Stimulated activated CD8-positive, alpha-beta memory T cell treated with anti-CD3 and anti-CD28 coated beads, Interleukin-12 subunit alpha, Interleukin-12 subunit beta, amount 100 ng/mL, for 4 hours (primary cell): ENCODE data around the gene VPS13D.

ENCODE experiments used
- DNase-seq: peaks from one replicate; pipeline ENCODE4 v3.0.0-alpha.2; 2020; ENCODE audit warnings: low read depth

Gene VPS13D, protein sequence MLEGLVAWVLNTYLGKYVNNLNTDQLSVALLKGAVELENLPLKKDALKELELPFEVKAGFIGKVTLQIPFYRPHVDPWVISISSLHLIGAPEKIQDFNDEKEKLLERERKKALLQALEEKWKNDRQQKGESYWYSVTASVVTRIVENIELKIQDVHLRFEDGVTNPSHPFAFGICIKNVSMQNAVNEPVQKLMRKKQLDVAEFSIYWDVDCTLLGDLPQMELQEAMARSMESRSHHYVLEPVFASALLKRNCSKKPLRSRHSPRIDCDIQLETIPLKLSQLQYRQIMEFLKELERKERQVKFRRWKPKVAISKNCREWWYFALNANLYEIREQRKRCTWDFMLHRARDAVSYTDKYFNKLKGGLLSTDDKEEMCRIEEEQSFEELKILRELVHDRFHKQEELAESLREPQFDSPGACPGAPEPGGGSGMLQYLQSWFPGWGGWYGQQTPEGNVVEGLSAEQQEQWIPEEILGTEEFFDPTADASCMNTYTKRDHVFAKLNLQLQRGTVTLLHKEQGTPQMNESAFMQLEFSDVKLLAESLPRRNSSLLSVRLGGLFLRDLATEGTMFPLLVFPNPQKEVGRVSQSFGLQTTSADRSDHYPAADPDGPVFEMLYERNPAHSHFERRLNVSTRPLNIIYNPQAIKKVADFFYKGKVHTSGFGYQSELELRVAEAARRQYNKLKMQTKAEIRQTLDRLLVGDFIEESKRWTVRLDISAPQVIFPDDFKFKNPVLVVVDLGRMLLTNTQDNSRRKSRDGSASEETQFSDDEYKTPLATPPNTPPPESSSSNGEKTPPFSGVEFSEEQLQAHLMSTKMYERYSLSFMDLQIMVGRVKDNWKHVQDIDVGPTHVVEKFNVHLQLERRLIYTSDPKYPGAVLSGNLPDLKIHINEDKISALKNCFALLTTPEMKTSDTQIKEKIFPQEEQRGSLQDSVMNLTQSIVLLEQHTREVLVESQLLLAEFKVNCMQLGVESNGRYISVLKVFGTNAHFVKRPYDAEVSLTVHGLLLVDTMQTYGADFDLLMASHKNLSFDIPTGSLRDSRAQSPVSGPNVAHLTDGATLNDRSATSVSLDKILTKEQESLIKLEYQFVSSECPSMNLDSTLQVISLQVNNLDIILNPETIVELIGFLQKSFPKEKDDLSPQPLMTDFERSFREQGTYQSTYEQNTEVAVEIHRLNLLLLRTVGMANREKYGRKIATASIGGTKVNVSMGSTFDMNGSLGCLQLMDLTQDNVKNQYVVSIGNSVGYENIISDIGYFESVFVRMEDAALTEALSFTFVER (N-terminal part only)

DNA sequence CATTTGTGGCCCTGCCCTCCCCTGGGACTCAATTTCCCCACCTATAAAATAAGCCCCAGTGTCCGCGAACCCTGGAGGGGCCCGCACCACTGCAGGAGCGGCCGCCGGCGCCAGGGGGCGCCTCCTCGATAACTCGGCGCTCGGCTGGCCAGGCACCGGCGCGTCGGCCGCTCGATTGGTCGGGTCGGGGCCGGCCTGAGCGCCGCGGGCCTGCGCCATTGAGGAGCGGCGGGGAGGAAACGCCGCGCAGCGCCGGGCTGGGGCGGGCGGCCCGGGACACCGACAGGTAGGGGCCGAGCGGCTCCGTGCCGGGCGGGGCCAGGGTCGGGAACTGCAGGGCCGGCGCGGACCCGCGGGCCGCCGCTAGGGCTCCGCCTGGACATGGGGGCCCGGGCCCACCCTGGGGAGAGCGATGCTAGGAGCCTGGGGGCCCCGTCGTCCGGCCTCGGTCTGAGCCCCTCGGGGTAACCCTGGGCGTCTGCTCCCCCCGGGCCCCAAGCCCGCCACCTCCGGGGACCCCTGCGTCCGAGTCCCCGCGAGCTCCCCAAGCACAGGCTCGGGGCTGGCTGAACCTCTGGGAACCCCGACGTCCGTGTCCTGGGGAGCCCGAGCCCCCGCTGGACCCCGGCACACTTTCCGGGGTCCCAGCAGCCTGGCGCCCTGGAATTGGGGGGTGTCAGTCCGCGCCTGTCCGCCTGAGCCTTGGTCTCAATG is at the start of gene VPS13D:
Gene VPS13D (plus strand): TSS at position 196 of the 714 bp plus-strand sequence. CDS start 4,237 bp downstream, outside the sequence.
- DNase-seq, result peak; percentile 75

DNA sequence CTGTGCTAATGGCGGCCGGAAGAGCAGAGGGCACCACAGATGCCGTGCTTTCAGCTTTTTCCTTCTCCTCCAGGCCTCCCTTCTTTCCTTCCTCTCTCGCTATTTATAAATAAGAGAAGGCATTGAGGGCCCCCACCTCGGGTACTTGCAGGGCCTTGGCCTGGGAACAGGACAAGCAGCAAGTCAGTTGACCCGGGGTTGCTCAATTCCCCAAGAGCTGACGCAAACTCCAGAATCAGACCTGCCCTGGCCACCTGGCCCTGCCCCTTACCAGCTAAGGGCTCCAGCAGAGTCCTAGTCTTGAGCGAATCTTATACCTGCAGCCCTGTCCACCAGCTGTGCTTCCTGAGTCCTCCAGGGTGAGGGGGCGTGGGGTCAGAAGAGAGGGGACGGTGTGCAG is 49.5 kb upstream of the VPS13D start:
- DNase-seq, result no peak

DNA sequence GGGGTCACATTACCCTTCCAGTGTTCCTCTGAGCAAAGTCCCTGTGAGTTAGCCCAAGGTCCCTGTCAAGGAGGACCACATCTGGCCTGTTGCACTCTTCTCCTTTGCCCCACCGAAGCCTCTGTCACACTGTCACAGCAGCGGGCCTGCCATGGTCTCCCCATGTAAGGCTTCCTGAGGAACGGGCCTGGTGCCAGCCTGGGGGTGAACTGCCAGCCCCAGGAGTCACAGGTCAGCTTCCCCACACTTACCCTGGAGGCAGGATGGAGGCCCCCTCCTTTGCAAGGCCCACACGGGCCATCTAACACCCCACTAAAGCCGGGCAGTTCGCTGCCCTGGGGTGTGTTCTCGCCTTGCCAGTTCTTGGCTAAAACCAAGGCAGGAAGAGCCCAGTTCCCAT is 48.9 kb upstream of the VPS13D start:
- DNase-seq, result no peak

DNA sequence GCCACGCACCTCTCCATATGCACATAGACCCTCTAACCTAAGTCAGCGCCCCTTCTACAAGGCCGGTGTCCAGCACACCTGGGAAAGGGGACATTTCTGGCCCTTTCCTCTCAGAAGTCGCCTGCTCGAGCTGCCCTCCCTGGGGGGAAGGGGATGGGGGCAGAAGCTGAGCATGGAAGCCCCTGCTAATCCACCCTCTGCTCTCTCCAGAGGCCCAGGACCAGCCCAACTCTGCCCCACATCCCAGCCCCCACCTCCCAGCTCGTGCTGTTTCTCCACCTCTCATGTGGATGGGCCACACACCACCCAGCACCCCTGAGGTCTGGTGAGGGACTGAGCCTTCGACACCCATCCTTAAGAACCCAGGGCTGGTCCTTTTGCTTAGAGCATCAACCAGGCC is 48.3 kb upstream of the VPS13D start:
- no peak for DNase-seq

DNA sequence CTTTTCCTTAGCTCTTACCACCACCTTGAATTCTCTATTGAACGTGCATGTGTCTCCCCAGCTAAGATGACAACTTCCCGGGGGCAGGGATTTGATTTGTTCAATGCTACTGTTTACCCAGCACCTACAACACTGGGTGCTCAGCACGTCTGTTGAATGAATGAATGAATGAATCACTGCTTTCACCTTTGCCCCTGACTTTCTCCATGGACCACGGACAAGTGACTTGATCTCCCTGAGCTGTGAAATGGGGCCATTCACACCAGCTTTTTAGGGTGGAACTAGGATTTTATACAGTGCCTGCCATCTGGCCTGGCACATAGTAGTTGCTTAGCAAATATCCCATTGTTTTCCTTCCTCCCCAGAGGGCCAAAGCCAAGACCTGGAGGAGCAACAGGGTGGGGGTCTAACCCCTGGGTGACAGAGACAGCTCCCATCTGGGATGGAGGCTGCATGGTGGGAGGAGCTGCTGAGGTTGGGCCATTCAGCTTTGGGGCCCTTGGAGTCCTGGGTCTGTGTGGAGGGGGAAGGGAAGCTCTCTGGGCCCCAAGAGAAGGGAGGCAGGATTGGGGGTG is 47.3 kb upstream of the VPS13D start:
- no peak for DNase-seq

DNA sequence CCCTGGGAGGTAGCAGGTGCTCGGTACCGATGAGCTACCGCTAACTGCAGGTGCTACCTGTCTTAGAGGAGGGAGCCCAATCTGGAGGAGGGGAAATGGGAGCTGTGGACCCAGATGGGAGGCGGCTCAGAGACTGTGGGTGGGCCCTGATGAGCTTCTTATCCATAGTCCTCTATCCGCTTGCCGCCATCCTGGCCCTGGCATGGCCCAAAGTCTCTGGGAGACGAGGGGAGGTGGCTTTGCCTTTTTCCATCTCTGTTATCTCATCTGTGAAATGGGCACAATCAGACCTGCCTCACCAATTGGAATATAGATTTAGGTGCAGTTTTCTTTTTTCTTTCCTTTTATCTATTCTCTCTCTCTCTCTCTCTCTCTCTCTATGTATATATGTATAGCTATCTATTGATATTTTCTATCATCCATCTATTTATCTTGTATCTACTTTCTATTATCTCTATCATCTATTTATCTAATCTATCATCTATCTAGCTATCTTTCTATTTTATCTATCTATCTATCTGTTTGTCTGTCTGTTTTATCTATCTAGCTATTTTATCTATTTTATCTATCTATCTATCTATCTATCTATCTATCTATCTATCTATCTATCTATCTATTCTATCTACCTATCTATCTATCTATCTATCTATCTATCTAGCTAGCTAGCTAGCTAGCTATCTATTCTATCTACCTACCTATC is 46.6 kb upstream of the VPS13D start:
- no peak for DNase-seq

DNA sequence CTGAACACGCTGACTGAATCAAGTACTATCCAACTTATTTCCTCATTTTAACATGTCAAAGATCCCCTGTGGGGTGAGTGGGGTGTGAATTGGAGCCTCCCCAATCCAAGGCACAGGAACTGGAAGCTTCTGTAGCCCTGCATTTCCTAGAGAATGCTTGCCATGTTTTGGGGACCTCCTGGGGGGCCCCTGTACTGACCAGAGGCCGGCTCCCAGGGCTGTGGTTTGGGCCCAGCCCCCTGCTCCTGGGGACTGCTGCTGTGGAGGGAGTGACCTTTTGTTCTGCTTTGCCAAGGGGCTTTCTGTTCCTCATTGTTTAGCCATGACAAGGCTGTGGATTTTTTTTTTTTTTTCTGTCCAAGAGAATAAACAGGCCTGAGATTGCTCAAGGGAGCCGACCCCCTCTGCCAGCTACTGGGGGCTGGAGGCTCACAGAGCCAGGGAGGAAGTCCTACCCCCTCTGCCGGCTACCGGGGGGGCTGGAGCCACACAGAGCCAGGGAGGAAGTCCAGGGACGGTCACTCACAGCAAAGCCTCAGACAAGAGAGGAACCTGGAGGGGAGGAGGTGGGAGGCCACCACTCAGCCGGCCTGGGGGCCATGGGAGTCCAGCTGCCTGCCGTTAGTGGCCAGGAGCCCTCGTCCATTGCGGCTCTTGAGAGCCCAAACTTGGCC is 45.7 kb upstream of the VPS13D start:
- no peak for DNase-seq

DNA sequence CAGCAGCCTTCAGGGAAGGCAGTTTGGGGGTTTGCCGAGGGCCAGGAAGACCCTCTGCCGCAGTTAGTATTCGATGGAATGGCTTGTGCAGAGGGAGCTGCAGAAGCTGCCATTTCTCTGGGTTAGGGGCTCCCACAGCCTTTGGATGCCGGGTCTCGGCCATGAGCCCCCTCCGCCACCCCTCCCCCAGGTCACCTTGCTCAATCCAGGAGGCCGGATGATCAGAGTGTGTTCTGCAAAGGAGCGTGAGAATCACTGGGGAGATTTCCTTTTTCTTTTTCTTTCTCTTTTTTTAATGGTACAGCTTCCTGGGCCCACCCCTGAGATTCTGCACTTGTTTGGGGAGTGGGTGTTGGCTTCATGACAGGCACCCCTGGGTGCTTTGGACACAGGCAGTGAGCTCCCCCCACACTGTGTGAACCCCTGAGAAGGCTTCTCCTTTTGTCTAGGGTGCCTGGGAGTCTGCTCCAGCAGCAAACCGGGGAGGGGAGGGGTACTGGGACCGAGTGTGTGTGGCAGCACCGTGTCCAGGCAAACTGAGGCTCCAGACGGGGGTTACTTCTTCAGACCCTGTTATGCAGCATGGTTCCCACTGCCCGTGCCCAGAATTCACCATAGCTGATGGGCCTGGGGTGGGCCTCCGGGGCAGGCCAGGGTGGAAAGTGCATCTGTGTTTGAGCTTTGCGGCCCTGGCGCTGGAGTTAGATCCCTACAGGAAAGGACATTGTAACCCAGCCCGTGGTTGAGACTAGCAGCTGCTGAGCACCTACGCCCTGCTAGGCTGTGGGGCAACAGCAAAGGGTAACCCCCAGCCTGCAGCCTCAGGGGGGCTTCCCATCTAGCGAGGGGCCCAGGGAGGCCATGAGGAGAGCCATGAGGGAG is 44.6 kb upstream of the VPS13D start:
- DNase-seq, result no peak

DNA sequence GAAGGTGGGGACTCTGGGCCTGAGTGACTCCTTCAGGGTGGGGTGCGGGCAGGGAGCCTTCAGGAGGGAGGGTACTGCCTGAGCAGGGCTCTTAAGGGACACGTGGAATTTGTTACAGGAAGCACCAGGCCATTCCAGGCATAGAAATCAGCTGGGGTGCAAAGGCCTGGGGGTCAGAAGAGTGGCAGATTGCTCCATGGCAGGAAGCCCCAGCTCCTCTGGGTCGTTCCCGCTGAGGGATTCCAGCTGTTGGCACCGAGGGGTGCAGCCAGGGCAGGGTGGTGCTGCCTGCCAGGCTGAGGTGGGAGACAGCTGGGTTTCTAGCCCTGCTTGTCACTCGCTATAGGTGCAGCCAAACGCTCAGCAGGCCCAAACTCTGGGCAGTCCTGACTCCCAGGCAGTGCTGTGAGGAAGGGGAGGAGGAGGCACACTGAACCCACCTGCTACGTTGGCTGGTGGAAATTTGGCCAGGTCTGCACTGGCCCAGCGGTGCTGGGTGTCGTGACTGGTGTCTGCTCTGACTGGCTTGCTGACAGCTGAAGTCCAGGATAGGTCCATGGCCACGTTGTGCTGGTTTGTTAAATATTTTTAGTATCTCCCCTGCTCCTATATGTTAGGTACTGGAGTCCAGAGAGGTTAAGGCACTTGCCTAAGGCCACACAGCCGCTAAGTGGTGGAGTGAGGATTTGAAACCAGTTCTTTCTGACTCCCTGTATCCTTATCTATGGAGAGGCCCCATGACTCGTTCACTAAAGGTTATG is 43.7 kb upstream of the VPS13D start:
- no peak for DNase-seq

DNA sequence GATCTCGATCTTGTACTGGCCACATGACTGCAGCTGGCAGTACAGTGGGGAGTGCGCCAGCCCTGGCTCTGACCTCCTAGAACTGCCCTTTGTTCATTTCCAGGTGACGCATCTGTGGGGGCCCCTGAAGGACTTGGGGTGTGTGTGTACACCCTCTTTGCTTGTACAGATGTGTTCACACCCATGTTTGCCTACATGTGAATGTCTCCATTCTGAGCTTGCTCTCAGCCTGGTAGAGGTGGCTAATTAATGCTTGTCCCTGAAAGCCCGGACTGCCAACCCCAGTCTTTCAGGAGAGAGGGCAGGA is 43.2 kb upstream of the VPS13D start:
- DNase-seq, result no peak

DNA sequence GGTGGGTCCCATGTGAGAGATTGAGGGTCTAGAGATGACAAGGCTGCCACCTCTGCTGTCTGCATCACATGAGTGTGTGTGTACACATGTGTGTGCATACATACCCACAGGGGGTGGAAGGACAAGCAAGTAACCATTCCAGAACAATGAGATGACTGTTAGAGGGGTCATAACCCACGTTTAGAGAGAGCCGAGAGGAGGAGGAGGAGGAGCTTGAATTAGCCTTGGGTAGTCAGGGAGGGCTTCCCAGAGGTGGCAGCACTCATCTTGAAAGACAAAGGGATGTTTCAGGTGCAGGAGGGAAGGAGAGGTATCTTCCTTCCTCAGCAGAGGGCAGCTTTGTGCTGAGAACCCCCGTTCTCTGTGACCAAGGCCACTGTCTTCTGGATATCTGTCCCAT is 41.7 kb upstream of the VPS13D start:
- no peak for DNase-seq

DNA sequence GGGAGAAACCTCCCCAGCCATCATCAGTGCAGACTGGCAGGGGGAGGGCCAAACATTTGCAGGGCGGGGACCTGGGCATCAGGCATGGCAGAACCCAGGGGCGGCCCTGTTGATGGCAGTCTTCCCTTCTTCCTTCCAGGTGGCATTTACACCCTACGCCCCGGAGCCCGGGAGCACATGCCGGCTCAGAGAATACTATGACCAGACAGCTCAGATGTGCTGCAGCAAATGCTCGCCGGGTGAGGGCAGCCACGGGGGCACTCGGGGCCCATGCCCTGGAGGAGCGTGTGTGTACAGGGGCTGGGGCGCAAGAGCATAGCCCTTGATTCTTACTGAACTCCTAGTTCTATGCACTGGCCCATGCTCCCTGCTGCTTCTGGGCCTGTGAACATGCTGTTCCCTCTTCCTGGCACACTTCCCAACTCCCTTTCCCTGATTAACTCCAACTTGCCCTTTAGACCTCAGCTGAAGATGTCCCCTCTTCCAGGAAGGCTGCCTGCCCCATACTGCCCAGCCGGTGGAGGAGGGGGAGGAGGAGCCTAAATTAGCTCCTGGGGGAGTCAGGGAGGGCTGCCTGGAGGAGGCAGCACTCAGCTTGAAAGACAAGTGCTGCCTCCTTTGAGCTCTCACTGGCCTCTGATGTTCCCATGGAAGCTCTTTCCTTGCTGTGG is 41.0 kb upstream of the VPS13D start:
- no peak for DNase-seq

DNA sequence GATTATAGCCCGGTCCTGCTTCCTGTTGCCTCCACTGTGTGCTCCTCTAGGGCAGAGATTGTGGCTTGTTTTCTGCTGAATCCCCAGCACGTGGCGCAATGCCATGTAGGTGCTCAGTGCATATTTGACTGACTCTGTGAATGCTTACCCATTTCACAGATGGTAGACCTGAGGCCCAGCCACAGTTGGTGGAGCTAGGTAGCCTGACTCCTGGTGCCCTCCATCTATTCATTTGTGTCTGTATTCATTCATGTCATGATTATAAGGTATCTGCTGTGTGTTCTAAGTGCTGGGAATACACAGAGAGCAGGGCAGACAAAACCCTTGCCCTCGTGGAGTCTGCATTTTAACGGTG is 40.5 kb upstream of the VPS13D start:
- no peak for DNase-seq

DNA sequence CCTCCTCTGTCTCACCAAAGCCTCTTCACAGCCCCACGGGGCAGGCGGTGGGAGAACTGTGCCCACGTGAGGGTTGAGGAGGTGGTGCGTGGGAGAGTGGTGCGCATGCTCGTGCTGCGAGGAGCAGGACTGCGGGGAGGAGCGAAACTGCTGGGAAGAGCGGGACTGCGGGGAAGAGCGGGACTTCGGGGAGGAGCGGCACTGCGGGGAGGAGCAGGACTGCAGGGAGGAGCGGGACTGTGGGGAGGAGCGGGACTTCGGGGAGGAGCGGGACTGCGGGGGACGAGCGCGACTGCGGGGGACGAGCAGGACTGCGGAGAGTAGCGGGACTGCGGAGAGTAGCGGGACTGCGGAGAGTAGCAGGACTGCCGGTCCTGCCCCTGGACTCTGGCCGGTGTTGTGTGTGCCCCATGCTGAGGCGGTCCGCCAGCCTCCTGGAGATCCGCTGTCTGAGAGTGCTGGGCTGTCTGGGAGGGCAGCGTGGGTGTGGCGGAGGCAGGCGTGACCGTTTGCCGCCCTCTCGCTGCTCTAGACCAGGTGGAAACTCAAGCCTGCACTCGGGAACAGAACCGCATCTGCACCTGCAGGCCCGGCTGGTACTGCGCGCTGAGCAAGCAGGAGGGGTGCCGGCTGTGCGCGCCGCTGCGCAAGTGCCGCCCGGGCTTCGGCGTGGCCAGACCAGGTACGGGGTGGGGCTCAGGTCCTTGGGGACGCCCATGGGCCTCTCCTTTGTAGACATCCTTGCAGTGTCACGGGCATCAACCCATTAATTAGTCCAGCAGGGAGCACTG is 38.4 kb upstream of the VPS13D start:
- DNase-seq, result no peak

DNA sequence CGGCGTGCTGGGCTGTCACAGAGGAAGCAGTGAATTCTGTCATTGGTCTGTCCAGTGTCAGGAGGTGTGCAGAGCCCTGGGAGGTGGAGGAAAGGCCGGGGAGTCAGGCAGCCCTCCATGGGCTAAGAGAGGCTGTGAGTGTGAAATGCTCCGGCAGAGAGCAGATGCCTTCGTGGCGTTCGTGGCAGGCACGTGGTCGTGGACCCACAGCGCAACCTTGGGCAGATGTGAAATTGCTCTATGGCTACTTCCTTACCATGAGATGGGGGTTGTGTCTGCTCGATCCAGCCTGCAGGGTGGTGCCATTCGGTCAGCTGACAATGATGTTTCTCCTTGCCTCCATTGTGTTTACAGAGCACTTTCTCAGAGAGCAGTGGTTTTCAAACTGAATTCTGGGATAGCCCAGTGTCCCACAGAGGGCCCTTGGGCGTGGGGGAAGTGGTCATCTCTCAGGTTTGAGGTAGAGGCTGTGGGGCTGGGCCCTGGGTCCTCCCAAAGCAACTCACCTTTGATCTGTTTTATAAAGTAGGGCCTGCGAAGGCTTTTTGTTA is 35.1 kb upstream of the VPS13D start:
- no peak for DNase-seq

DNA sequence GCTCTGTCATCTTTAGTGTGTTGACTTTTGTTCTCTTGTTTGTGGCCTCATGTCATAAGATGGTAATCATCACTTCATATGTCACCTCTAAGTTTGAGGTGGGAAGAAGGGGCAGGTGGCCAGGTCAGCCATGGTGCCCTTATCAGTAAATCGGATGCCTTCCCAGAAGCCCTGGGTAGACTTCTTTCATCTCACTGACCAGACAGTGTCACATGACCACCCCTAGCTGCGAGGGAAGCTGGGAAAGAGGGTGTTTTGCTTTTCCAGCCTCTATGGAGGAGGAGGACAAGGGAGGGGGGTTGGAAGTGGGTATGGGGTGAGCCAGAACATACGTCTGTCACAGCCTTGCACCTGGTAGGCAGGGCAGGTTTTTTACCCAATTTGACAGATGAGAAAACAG is 34.4 kb upstream of the VPS13D start:
- DNase-seq, result no peak
